ENCODE results near the gene FDXACB1.

Gene FDXACB1

GRCh38 chr11:111913031-111913861, 34.3 kb upstream of the FDXACB1 start:
- Histone ChIP-seq H3K36me3 (ENCODE audit: insufficient read depth, insufficient read length, low read length) (no peaks in the 10 kb centered on the region), H3K9ac (ENCODE audit: insufficient read length, low read depth) (no peak overlapping the region), H3K4me1 (ENCODE audit: insufficient read depth, insufficient read length) (peaks cover 8% of the 10 kb centered on the region), H3K4me3 (ENCODE audit: insufficient read length, low read depth) (no peak overlapping the region), H3K9me3 (ENCODE audit: insufficient read depth, low read length) (no peaks in the 10 kb centered on the region), H3K27me3 (ENCODE audit: insufficient read depth, insufficient read length) (no peaks in the 10 kb centered on the region)
- TF ChIP-seq ZNF274 (IDR thresholded peaks at IDR 0.05; ENCODE audit: low read depth, low read length): no peak
- no peak for TF ChIP-seq SUZ12 (IDR thresholded peaks at IDR 0.05; ENCODE audit: extremely low read depth, insufficient read depth, insufficient read length)
- no peak for TF ChIP-seq YY1 (IDR thresholded peaks at IDR 0.05; ENCODE audit: insufficient read depth, insufficient read length)
- DNase-seq (ENCODE audit: low read depth, low spot score): no peak

- H3K4me1 ChIP-seq (ENCODE audit: insufficient read depth, insufficient read length): peaks cover 8% of the 10 kb centered on the region
- H3K27me3 ChIP-seq (ENCODE audit: insufficient read depth, insufficient read length): no peaks in the 10 kb centered on the region
- H3K36me3 ChIP-seq (ENCODE audit: insufficient read depth, insufficient read length, low read length): no peaks in the 10 kb centered on the region
- no peaks in the 10 kb centered on the region for H3K9me3 ChIP-seq (ENCODE audit: insufficient read depth, low read length)
- H3K9ac ChIP-seq (ENCODE audit: insufficient read length, low read depth): peak within 1 kb of the TSS; percentile 23
- TF ChIP-seq SUZ12 (IDR thresholded peaks at IDR 0.05; ENCODE audit: extremely low read depth, insufficient read depth, insufficient read length) (no peak), YY1 (IDR thresholded peaks at IDR 0.05; ENCODE audit: insufficient read depth, insufficient read length) (no peak), ZNF274 (IDR thresholded peaks at IDR 0.05; ENCODE audit: low read depth, low read length) (no peak)
- H3K4me3 ChIP-seq (ENCODE audit: insufficient read length, low read depth): no peak within 1 kb of the TSS
- DNase-seq (ENCODE audit: low read depth, low spot score): no peak
Measured at GRCh38 chr11:111912535-111912934, 33.6 kb upstream of the FDXACB1 start, which contains the start of gene HSPB2. TSS of gene HSPB2 (plus strand) at chr11:111912734. CDS start at chr11:111912830, 96 bp downstream.

- H3K4me1 ChIP-seq (ENCODE audit: insufficient read depth, insufficient read length): peaks cover 8% of the 10 kb centered on the region
- no peak within 1 kb of the TSS for H3K4me3 ChIP-seq (ENCODE audit: insufficient read length, low read depth)
- peak within 1 kb of the TSS; percentile 23 for H3K9ac ChIP-seq (ENCODE audit: insufficient read length, low read depth)
- DNase-seq (ENCODE audit: low read depth, low spot score): no peak
- no peaks in the 10 kb centered on the region for H3K36me3 ChIP-seq (ENCODE audit: insufficient read depth, insufficient read length, low read length)
- TF ChIP-seq SUZ12 (IDR thresholded peaks at IDR 0.05; ENCODE audit: extremely low read depth, insufficient read depth, insufficient read length): no peak
- H3K9me3 ChIP-seq (ENCODE audit: insufficient read depth, low read length): no peaks in the 10 kb centered on the region
- H3K27me3 ChIP-seq (ENCODE audit: insufficient read depth, insufficient read length): no peaks in the 10 kb centered on the region
Measured at GRCh38 chr11:111911563-111912401, 32.8 kb upstream of the FDXACB1 start, which contains the start of gene CRYAB. TSS of gene CRYAB (minus strand) at chr11:111911770. CDS start at chr11:111911724, 46 bp downstream.

- no peak for DNase-seq (ENCODE audit: low read depth, low spot score)
- no peak overlapping the region for H3K4me3 ChIP-seq (ENCODE audit: insufficient read length, low read depth)
- no peaks in the 10 kb centered on the region for H3K27me3 ChIP-seq (ENCODE audit: insufficient read depth, insufficient read length)
- TF ChIP-seq SUZ12 (IDR thresholded peaks at IDR 0.05; ENCODE audit: extremely low read depth, insufficient read depth, insufficient read length): no peak
- no peak for TF ChIP-seq ZNF274 (IDR thresholded peaks at IDR 0.05; ENCODE audit: low read depth, low read length)
- TF ChIP-seq YY1 (IDR thresholded peaks at IDR 0.05; ENCODE audit: insufficient read depth, insufficient read length): no peak
- no peaks in the 10 kb centered on the region for H3K36me3 ChIP-seq (ENCODE audit: insufficient read depth, insufficient read length, low read length)
- H3K4me1 ChIP-seq (ENCODE audit: insufficient read depth, insufficient read length): peaks cover 8% of the 10 kb centered on the region
- H3K9me3 ChIP-seq (ENCODE audit: insufficient read depth, low read length): no peaks in the 10 kb centered on the region
- no peak overlapping the region for H3K9ac ChIP-seq (ENCODE audit: insufficient read length, low read depth)
Measured at GRCh38 chr11:111910676-111911562, 32.0 kb upstream of the FDXACB1 start.

- Histone ChIP-seq H3K36me3 (ENCODE audit: insufficient read depth, insufficient read length, low read length) (no peaks in the 10 kb centered on the region), H3K4me3 (ENCODE audit: insufficient read length, low read depth) (no peak overlapping the region), H3K9ac (ENCODE audit: insufficient read length, low read depth) (no peak overlapping the region), H3K9me3 (ENCODE audit: insufficient read depth, low read length) (no peaks in the 10 kb centered on the region; the same call in 1 of the 2 replicates), H3K27me3 (ENCODE audit: insufficient read depth, insufficient read length) (no peaks in the 10 kb centered on the region), H3K4me1 (ENCODE audit: insufficient read depth, insufficient read length) (peaks cover 8% of the 10 kb centered on the region)
- TF ChIP-seq YY1 (IDR thresholded peaks at IDR 0.05; ENCODE audit: insufficient read depth, insufficient read length) (no peak), ZNF274 (IDR thresholded peaks at IDR 0.05; ENCODE audit: low read depth, low read length) (no peak), SUZ12 (IDR thresholded peaks at IDR 0.05; ENCODE audit: extremely low read depth, insufficient read depth, insufficient read length) (no peak)
- no peak for DNase-seq (ENCODE audit: low read depth, low spot score)
Measured at GRCh38 chr11:111909378-111909777, 30.4 kb upstream of the FDXACB1 start.

- Histone ChIP-seq H3K27me3 (ENCODE audit: insufficient read depth, insufficient read length) (no peaks in the 10 kb centered on the region), H3K4me3 (ENCODE audit: insufficient read length, low read depth) (no peak overlapping the region), H3K9ac (ENCODE audit: insufficient read length, low read depth) (no peak overlapping the region), H3K9me3 (ENCODE audit: insufficient read depth, low read length) (no peaks in the 10 kb centered on the region; the same call in 1 of the 2 replicates), H3K4me1 (ENCODE audit: insufficient read depth, insufficient read length) (peaks cover 8% of the 10 kb centered on the region), H3K36me3 (ENCODE audit: insufficient read depth, insufficient read length, low read length) (no peaks in the 10 kb centered on the region)
- TF ChIP-seq SUZ12 (IDR thresholded peaks at IDR 0.05; ENCODE audit: extremely low read depth, insufficient read depth, insufficient read length) (no peak), ZNF274 (IDR thresholded peaks at IDR 0.05; ENCODE audit: low read depth, low read length) (no peak), YY1 (IDR thresholded peaks at IDR 0.05; ENCODE audit: insufficient read depth, insufficient read length) (no peak)
- no peak for DNase-seq (ENCODE audit: low read depth, low spot score)
Measured at GRCh38 chr11:111908639-111909305, 29.8 kb upstream of the FDXACB1 start.
